Spleen (tissue), 7 donors: ENCODE measurements around the gene C1QL3.

Experiments used
- CTCF ChIP-seq, 11 experiments: fragments of 200-600 bp in 7 of 11; fragments of 450-650 bp in 4 of 11; sonication (generic) in 4 of 11; IDR thresholded peaks in 8 of 11; conservative IDR thresholded peaks in 3 of 11; 1 replicate in 7 of 11; 2 replicates in 4 of 11; pipeline versions ENCODE4 v1.4.0 to v1.8.0; 2016 to 2021; ENCODE audit warnings: antibody characterized with exemption in 11 of 11, inconsistent platforms in 4 of 11, mild to moderate bottlenecking in 1 of 11
- POLR2AphosphoS5 ChIP-seq, 3 donors: sonication (generic); formaldehyde crosslinking; IDR thresholded peaks; one replicate each; pipeline ENCODE4 v1.5.1; 2017; ENCODE audit warnings: antibody characterized with exemption in 3 of 3
- donor health status: DM: no; HTN: no; CAD: no; lungs with moderate emphysema.
- donor health status: DM: no; HTN: no; CAD: no.
- donor health status: DM: no; HTN: no; CAD: no.

- no peak for TF ChIP-seq CTCF (IDR thresholded peaks at IDR 0.05 in 8 of 11, conservative IDR thresholded peaks at IDR 0.05 in 3 of 11)
- no peak for TF ChIP-seq POLR2AphosphoS5 (IDR thresholded peaks at IDR 0.05)
Measured at GRCh38 chr10:16491933-16492332, 29.7 kb downstream of the C1QL3 start.
